GM10266 (cell line): ENCODE results near the gene TMEM109.

Experiments
- DNase-seq: peaks from one replicate; pipeline ENCODE4 v3.0.0; 2012; ENCODE audit errors: extremely low spot score
- CTCF ChIP-seq: IDR thresholded peaks from 2 replicates; pipeline ENCODE4 v1.5.1; 2012; ENCODE audit warnings: mild to moderate bottlenecking, low read depth; ENCODE audit not compliant: control insufficient read depth, insufficient read depth; ENCODE audit errors: missing control alignments

The TMEM109 gene

DNA sequence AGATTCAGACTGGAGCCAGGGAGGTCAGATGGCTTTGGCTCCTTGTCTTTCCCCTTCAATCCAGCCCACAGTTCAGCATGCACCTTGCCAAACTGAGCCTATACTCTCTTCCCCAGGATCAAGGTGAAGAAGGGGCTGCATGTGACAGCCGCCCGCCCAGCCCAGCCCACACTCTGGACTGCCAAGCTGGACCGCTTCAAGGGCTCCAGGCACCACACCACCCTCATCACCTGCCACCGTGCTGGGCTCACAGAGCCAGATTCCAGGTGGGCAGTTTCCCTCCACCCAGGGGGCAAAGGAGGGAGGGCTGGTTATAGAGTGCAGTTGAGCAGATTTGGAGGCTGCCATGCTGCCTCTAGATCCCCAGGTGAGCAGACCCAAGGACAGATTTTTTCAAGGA lies 16.4 kb downstream of the TMEM109 start:
- no peak for DNase-seq
- no peak for TF ChIP-seq CTCF

DNA sequence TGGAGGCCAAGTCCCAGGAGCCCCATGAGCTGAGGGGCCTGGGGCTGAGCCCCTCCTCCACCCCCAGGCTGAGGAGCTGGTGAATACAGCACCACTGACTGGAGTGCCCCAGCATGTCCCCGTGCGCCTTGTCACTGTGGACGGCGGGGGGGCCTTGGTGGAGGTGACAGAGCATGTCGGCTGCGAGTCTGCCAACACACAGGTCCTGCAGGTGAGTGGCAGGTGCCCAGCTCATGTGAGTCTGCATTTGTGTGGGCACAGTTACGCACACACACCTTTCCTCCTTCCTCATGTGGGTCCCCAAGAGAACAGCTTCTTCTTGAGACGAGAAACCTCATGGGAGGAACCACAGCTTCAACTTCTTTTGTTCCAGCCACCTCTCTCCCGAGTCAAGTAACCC lies 18.0 kb downstream of the TMEM109 start:
- DNase-seq, result no peak
- no peak for TF ChIP-seq CTCF

DNA sequence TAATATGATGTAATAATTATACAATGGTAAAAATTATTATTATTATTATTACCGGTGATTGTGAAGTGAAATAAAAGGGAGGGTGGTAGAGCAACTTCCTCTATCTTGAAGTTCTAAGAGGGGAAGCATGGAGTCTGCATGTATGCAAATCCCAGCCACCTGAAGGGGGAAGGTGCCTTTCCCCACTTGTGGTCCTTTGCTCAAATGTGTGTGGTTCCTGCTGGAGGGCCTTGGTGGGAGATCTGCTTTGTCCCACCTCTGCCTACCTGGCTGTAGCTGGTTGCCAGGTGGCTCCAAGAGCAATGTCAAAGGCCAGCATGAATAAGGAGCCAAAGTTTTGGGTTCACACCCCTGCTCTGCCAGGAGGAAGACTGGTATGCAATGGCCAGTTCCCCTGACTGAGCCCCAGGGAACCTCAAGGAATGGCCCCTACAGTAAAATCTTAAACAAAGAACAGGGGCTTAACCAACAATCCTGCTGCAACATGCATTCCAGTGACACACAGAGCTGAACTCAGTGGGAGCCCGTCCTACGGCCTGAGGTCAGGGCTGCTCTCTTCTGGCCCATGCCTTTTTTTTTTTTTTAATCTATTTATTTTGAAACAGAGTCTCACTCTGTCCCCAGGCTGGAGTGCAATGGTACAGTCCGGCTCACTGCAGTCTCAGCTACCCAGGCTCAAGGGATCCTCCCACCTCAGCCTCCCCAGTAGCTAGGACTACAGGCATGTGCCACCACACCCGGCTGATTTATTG lies 18.8 kb downstream of the TMEM109 start:
- TF ChIP-seq CTCF, result no peak
- no peak for DNase-seq

- DNase-seq, result no peak
- no peak for TF ChIP-seq CTCF
Observed at GRCh38 chr11:60933416-60934123, 19.6 kb downstream of the TMEM109 start.

DNA sequence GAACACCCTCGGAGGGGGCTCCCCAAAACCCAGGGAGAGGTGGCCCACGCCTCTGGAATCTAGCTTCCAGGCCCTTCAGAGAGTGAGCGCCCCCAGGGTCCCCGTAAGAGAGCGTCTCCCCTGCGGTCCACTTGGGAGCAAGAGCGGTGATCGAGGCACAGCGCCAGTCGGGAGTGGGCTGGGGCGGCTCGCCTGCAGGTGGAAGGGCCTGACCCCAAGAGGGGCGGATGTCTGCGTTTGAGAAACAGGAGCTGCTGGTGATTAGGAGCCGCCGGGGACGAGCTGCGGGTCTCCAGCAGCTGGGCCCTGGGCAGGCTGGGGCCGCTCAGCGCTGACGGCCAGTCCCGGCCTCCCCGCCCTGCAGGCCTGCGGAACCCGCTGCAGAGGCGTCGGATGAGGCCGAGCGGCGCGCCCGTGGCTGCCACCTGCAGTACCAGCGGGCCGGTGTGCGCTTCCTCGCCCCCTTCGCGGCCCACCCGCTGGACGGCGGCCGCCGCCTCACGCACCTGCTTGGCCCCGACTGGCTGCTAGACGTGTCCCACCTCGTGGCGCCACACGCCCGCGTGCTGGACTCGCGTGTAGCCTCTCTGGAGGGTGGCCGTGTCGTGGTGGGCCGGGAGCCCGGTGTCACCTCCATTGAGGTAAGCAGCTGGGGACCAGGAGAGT lies 20.3 kb downstream of the TMEM109 start:
- no peak for TF ChIP-seq CTCF
- DNase-seq, result no peak

- DNase-seq, result no peak
- no peak for TF ChIP-seq CTCF
Observed at GRCh38 chr11:60934790-60935605, 21.0 kb downstream of the TMEM109 start.
